GM19372 (cell line): Measurements from ENCODE around the gene CUTC.

Experiments
- ATAC-seq: cut with Tn5 transposase; IDR thresholded peaks from one replicate; pipeline ENCODE4 v1.9.1; 2021; ENCODE audit warnings: mild to moderate bottlenecking, low read depth, moderate library complexity; ENCODE audit not compliant: unreplicated experiment

The CUTC gene

DNA sequence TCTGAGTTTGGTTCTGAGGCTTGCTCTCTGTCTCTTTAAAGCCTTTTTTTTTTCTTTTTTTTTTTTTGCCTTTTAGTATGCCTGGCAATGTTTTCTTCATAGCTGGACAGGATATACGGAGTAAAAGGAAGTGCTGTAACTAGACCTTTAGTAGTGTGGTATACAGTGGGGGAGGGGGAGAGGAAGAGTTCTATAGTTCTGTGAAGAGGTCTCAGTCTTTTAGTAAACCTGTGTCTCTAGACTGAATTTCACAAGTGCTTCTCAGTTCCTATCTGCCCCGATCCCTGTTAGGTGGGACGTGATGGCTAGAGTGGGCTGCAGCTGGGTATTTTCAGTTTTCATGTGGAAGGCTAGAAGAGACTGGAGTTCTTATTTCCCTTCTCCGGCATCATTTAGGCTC lies 47.3 kb downstream of the CUTC start:
- ATAC-seq = no peak

DNA sequence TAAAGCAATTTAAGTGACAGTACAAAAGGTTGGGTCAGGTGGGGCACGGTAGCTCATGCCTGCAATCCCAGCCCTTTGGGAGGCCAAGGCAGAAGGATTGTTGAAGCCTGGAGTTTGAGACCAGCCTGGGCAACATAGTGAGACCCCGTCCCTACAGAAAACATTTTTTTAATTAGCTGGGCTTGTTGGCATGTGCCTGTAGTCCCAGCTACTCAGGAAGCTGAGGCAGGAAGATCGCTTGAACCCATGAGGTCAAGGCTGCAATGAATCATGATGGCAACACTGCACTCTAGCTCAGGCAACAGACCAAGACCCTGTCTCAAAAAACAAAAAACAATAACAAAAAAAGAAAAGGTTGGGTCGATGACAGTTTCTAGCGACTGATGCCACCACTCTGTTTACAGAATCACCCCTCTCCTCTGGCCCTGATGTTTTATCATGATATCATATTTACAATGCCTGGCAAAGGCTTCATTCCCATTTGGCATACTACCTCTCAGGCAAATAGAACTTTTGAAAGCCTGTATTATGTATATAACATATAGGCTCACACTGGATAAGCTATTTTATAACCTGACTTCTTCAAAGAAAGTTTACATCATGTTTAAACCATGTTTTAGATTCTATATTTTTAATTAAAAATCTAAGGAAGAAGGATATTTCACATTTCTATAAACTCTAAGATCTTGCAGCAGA lies 49.8 kb downstream of the CUTC start:
- no peak for ATAC-seq

DNA sequence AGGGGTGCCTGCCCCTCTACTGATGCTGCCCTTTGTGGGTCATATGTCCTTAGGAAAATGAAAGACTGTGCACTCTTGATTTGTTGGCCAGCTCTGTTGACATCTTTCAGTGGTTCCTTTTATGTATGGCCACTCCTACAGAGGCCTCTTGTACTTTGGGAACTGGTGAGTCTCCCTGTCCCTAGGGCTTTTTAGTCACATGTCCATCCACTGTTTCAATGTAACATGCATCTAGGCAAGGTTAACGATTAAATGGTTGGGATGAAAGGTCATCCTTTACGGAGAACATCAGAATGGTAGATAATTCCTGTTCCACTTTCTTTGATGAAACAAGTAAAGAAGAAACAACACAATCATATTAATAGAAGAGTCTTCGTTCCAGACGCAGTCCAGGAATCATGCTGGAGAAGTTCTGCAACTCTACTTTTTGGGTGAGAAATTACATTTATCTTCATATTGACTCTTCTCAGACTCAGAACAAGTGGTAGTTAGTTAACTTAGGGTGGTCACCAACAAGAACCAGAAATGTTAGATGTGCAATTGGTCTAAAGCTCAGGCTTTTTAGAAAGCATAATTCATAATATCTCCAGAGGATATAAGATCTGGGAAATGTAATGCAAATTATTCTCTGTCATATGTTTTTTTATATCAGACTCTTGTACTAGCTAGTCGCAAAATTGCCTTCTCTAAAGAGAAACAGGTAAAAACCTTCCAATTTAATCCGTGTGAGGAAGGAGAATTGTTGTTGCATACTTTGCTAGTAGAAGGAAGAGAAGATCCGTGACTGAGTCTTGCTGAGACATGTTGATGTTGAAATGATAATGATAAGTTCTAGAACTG lies 50.6 kb downstream of the CUTC start, which contains the start of gene ABCC2:
Gene ABCC2 (plus strand): TSS at position 194 of the 840 bp plus-strand sequence. CDS start 205 bp downstream, at position 399.
- no peak for ATAC-seq

DNA sequence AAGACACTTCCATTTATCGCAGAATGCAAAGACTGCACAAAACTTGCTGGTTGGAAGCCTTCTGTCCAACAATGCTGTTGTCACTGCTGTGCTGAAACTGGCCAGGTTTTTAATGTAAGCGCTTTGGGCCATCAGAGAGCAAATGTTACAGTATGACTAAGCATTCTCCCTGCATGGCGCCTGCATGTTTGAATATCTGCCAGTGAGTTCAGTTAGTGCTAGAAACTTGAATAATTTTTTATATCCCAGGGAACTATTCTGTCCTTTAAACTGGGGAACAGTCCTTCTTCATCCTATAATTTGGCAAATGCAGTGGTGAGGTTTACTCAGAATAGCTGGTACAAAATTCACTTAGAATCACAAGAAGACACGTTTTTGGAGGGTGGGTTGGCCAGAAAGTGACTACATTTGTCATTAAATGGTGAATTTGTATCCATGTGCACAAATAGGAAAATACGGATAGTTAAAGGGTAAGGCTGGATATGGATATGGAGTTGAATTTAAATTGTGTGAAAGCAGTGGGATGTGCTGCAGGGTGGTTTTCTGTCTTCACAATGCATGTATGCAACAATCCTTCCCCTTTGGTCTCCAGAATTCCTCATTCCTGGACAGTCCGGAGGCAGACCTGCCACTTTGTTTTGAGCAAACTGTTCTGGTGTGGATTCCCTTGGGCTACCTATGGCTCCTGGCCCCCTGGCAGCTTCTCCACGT lies 52.1 kb downstream of the CUTC start:
- ATAC-seq = no peak

DNA sequence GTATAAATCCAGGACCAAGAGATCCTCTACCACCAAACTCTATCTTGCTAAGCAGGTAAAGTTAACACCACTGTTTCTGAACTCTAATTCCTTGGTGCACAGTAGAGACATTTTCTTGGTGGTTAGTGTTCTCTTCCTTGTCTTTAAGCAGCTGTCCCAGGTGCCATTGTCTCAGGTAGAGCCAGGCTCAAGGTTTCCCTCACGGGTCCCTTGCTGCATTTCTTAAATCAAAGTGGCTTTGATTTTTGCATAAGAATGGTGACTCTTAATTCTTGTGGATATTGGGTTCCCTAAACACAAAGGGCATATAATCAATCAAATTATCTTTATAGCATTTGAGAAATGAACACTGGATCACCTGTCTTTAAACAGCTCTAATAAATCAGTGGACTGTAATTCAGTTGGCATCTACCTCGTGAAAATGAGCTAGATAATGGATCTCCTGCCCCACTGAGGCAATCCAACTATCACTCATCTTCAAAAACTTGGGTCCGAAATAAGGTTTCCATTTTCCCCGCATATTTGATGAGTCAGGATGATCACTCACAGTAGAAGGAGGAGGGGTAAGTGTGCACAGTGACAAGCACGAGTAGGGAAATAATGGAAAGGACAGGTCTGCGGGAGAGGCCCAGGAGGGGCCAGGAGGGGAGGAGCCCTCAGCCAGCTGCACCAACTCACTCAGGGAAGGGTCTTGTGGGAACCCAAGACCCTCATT lies 52.9 kb downstream of the CUTC start:
- no peak for ATAC-seq

DNA sequence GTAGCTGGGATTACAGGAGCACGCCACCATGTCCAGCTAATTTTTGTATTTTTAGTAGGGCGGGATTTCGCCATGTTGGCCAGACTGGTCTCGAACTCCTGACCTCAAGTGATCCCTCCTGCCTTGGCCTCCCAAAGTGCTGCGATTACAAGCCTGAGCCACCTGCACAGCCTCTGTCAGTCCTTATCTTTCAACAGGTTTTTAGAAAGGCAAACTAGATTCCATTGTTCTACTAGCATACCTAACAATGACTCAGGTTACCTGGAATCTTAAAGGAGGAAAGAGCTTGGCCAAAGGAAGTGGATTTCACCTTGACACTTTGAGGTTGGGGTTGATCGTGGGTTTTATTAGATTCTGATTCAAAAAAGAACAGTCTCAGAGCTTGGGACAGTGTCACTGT lies 53.6 kb downstream of the CUTC start:
- no peak for ATAC-seq

DNA sequence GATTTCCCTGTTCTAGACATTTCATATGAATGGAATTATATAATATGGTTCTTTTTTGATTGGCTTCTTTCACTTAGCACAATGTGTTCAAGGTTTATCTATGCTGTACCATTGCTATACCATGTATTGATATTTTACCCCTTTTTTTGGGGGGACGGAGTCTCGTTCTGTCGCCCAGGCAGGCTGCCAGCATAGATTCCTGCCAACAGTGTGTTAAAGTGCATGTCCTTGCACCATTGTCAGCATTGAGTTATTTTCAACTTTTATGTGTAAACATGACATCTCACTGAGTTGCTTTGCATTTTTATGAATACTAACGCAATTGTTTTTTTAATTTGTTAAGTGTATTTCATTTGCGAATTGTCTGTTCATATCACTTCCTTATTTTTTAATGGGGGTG lies 55.3 kb downstream of the CUTC start:
- ATAC-seq = no peak

DNA sequence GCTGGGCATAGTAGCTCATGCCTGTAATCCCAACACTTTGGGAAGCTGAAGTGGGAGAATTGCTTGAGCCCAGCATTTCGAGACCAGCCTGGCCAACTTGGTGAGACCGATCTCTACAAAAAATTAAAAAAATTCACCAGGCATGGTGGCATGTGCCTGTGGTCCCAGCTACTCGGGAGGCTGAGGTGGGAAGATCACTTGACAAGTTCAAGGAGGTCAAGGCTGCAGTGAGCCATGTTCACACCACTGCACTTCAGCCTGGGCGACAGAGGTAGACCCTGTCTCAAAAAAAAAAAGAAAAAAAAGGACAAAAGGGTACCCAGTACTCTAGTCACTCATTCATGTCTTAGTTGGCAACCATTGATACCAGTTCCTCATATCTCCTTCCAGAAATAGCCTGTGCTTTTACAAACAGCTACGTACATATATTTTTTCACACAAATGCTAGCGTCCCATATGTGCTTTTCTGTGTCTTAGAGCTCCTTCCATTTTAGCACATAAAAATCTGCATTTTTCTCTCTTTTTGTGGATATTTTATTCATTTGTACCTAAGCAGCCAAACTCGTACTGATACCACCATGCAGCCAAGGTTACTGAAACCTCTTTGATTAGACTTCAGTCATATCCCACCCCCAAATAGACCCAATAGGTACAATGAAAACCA lies 55.9 kb downstream of the CUTC start:
- ATAC-seq = no peak

DNA sequence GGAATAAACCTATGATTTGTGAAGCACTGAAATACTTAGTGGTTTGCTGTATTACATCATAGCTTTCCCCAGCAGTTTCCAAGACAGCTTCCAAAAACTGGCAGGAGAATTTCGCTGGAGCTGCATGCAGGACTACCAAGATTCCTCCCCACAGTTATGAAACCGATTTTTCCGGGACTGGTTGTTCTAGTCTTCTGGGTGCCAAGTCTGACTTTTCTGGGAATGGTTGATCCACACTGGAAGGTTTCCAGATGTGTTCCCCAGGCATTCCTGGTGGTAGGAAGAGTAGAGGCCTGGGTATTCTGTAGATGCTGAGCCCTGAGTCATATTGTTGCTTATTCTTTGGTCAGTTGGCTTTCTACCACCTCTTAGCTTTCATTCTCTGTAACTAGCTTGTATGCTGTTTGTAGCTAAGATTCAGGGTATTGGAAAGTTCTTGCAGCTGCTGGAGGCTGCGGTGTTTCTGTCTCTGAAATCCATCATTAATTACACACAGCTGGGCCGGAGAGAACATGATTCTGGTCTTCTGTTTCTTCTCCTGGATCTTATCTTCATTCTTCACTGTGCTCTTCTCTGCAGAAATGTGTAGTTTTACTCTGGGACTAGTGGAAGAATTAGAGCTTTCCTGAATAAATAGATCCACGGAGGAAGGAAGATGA lies 56.7 kb downstream of the CUTC start:
- no peak for ATAC-seq

DNA sequence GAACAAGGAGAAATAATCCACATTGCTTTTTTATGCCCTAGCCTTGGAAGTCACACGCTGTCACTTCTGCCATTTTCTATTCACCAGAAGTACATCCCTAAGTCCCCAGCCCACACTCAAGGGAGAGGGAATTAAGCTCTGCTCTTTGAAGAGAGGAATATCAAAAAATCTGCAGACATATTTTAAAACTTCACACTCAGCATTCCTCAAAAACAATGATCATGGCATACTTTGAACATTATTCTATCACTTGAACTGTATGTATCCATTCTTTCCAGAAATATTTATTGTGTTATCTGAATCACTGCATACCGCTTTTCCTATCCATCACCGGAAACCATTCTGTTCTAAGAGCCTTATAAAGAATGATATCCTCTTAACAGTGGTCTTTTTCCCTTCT lies 59.8 kb downstream of the CUTC start:
- ATAC-seq = no peak

DNA sequence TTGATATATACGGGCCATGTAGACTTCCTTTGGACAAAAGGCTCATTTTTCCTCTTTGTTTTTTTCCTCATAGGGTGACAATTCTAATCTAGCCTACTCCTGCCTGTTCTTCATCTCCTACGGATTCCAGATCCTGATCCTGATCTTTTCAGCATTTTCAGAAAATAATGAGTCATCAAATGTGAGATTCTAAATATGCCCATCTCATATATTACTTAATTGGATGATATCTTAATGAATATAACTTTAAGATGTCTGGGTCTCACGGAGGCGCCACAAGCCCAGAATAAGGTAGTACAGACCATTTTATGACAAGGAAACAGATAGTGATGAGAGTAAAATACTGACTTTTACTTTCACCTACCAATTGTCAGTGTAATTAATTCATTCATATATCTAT lies 61.8 kb downstream of the CUTC start:
- no peak for ATAC-seq

DNA sequence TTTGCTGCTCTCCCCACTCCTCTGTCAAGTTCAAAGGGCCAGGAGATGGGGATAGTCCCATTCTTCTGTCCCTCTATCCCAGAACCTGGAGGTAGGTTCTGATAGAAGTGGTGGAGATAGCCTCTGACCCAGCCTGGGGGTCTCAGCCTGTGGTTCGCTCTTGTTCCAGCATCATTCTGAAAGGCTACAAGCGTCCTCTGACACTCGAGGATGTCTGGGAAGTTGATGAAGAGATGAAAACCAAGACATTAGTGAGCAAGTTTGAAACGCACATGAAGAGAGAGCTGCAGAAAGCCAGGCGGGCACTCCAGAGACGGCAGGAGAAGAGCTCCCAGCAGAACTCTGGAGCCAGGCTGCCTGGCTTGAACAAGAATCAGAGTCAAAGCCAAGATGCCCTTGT lies 64.9 kb downstream of the CUTC start:
- ATAC-seq = no peak

DNA sequence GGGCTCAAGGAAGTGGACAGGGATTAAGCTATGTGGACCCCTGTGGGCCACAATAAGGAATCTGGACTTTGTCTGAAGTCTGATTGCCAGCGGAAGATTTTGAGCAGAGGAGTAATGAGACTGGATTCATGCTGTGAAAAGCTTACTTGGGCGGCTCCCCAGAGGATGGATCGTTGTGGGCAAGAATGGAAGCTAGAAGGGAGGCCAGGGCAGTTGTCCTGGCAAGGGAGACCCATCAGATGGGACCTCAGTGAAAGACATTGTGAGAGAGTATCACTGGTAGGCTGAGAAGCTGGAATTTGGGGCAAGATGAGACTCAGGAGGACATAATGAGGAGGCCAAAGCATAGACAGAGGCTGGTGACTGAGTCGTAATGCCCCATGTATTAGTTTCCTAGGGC lies 66.0 kb downstream of the CUTC start:
- no peak for ATAC-seq

DNA sequence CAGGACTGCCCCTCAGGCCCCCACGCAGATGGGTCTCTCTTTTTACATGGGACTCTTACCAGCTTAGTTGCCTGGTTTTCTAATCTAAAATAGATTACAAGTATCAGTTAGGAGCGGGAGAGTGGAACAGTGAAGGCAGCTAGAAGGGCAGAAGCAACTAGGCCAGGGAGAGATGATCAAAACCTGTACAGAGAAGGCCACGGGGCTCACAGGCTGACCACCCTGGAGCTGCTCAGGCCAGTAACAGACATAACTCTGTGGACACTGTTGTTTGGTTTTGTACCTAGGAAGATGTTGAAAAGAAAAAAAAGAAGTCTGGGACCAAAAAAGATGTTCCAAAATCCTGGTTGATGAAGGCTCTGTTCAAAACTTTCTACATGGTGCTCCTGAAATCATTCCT lies 66.9 kb downstream of the CUTC start:
- ATAC-seq = no peak

DNA sequence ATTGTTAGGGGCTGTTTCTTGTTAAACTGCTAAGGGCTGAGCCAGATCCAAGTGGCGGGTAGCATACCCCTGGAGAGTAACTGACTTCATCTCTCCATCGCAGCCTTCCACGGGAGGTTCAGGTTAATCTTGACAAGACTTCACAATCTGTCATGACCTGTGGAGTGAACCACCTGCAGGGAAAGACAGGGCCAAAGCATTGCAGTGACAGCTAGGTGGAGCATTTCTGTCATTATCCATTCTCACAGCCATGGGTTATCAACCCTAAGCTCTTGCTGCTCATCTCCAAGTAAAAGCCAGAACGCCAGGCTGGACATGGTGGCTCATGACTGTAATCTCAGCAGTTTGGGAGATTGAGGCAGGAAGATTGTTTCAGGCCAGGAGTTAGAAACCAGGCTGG lies 67.6 kb downstream of the CUTC start:
- no peak for ATAC-seq

DNA sequence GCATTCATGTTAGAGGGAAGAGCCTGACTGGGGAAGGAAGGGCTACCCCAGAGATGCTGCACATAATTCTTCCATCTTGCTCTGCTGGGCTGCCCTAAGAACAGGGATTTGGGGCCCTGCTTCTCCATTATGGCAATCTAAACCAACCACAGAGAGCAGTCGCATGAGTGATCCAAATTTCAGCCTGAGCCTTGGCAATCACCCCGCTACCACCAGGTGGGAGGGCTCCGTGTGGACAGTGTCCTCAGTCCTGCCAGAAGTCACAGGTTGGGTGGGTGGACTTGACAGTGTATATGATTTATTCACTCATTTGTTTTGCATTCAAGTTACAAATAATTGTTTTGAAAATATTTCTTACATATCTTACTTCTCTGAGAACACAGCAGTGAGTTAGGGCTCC lies 72.4 kb downstream of the CUTC start:
- no peak for ATAC-seq

DNA sequence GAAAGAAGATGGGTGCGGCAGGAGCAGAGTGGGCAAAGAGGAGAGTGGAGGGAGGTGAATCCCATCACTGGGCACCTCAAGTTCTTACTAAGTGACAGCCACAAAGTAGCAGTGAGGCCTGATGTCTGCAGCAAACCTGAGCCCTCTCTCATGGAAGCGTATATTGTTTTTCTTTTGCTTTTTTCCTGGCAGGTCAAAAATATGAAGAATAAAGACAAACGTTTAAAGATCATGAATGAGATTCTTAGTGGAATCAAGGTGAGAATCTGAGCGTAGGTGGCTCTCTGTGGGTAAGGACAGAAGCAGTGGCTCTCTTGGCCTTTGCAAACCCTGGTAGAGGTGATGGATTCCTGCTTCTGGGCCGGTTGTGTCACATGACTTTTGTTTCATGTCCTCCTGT lies 73.2 kb downstream of the CUTC start:
- no peak for ATAC-seq
